Measurements from ENCODE around the gene PCDHGA11.
A peak's percentile ranks its signal among the peaks of the same experiment; 100 is the strongest.
"Not testable (repeated sequence)": the region's sequence is repeated elsewhere in the genome, so short reads cannot be mapped to it uniquely, and the experiment has no call there.

PCDHGA11 gene

GRCh38 chr5:141399555-141400258 lies 21.1 kb upstream of the PCDHGA11 start:
- no peak for DNase-seq

GRCh38 chr5:141402553-141403243 lies 18.2 kb upstream of the PCDHGA11 start, which contains the start of gene PCDHGA9:
TSS of gene PCDHGA9 (plus strand) at chr5:141402778. CDS start at chr5:141402953, 175 bp downstream.
- DNase-seq, result peak; percentile 42

GRCh38 chr5:141403387-141403786 lies 17.5 kb upstream of the PCDHGA11 start:
- DNase-seq, result no peak

- not testable (repeated sequence) for DNase-seq
Measured at GRCh38 chr5:141407790-141408505, 12.9 kb upstream of the PCDHGA11 start, which contains the start of gene PCDHGB6. TSS of gene PCDHGB6 (plus strand) at chr5:141408021. CDS start at chr5:141408203, 182 bp downstream.

DNA sequence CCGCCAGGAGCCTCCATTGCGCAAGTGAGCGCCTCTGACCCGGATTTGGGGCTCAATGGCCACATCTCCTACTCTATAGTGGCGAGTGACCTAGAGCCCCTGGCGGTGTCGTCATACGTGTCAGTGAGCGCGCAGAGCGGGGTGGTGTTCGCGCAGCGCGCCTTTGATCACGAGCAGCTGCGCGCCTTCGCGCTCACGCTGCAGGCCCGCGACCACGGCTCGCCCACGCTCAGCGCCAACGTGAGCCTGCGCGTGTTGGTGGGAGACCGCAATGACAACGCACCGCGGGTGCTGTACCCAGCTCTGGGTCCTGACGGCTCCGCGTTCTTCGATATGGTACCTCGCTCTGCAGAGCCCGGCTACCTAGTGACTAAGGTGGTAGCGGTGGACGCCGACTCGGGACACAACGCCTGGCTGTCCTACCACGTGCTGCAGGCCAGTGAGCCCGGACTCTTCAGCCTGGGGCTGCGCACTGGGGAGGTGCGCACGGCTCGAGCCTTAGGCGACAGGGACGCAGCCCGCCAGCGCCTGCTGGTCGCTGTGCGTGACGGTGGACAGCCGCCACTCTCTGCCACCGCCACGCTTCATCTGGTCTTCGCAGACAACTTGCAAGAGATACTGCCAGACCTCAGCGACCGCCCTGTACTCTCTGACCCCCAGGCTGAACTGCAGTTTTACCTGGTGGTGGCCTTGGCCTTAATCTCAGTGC lies 11.1 kb upstream of the PCDHGA11 start:
- no peak for DNase-seq

GRCh38 chr5:141411575-141411974 lies 9.3 kb upstream of the PCDHGA11 start:
- DNase-seq, result no peak

- peak; percentile 73 for DNase-seq
Measured at GRCh38 chr5:141412854-141413539, 7.9 kb upstream of the PCDHGA11 start, which contains the start of gene PCDHGA10. TSS of gene PCDHGA10 (plus strand) at chr5:141412987. CDS start at chr5:141413176, 189 bp downstream.

- no peak for DNase-seq
Measured at GRCh38 chr5:141413540-141414069, 7.2 kb upstream of the PCDHGA11 start.

DNA sequence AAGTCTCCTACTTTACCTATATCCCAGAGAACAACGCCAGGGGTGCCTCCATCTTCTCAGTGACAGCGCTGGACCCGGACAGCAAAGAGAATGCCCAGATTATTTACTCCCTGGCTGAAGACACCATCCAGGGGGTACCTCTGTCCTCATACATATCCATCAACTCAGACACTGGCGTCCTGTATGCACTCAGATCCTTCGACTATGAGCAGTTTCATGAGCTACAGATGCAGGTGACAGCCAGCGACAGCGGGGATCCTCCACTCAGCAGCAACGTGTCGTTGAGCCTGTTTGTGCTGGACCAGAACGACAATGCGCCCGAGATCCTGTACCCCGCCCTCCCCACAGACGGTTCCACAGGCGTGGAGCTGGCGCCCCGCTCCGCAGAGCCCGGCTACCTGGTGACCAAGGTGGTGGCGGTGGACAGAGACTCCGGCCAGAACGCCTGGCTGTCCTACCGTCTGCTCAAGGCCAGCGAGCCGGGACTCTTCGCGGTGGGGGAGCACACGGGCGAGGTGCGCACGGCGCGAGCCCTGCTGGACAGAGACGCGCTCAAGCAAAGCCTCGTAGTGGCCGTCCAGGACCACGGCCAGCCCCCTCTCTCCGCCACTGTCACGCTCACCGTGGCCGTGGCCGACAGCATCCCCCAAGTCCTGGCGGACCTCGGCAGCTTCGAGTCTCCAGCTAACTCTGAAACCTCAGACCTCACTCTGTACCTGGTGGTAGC lies 6.1 kb upstream of the PCDHGA11 start:
- DNase-seq, result not testable (repeated sequence)

DNA sequence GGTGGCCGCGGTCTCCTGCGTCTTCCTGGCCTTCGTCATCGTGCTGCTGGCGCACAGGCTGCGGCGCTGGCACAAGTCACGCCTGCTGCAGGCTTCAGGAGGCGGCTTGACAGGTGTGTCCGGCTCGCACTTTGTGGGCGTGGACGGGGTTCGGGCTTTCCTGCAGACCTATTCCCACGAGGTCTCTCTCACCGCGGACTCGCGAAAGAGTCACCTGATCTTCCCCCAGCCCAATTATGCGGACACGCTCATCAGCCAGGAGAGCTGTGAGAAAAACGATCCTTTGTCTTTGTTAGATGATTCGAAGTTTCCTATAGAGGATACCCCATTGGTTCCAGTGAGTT lies 5.6 kb upstream of the PCDHGA11 start:
- DNase-seq, result not testable (repeated sequence)

- peak; percentile 70 for DNase-seq
Measured at GRCh38 chr5:141417494-141418172, 3.2 kb upstream of the PCDHGA11 start, which contains the start of gene PCDHGB7. TSS of gene PCDHGB7 (plus strand) at chr5:141417677. CDS start at chr5:141417860, 183 bp downstream.

- no peak for DNase-seq
Measured at GRCh38 chr5:141419074-141419880, 1.6 kb upstream of the PCDHGA11 start.

GRCh38 chr5:141421489-141421855 lies 621 bp downstream of the PCDHGA11 start:
- DNase-seq, result no peak

DNA sequence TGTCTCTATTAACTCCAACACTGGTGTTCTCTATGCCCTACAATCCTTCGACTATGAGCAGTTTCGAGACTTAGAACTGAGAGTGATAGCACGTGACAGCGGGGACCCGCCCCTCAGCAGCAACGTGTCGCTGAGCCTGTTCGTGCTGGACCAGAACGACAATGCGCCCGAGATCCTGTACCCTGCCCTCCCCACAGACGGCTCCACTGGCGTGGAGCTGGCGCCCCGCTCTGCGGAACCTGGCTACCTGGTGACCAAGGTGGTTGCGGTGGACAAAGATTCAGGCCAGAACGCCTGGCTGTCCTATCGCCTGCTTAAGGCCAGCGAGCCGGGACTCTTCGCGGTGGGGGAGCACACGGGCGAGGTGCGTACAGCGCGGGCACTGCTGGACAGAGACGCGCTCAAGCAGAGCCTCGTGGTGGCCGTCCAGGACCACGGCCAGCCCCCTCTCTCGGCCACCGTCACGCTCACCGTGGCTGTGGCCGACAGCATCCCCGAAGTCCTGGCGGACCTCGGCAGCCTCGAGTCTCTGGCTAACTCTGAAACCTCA lies 2.0 kb downstream of the PCDHGA11 start:
- no peak for DNase-seq

DNA sequence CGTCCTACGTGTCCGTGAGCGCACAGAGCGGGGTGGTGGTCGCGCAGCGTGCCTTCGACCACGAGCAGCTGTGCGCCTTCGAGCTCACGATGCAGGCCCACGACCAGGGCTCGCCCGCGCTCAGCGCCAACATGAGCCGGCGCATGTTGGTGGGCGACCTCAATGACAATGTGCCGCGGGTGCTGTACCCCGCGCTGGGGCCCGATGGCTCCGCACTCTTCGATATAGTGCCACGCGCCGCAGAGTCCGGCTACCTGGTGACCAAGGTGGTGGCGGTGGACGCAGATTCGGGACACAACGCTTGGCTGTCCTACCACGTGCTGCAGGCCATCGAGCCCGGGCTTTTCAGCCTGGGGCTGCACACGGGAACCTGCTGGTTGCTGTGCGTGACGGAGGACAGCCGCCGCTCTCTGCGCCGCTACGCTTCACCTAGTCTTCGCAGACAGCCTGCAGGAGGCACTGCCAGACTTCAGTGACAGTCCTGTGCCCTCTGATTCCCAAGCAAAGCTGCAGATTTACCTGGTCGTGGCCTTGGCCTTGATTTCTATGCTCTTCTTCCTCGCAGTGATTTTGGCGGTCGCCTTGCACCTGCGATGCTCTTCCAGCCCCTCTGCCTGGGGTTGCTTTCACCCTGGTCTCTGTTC lies 7.1 kb downstream of the PCDHGA11 start:
- no peak for DNase-seq

GRCh38 chr5:141430332-141431113 lies 9.7 kb downstream of the PCDHGA11 start, which contains the start of gene PCDHGA12:
TSS of gene PCDHGA12 (plus strand) at chr5:141430507. CDS start at chr5:141430760, 253 bp downstream.
- DNase-seq, result peak; percentile 79

GRCh38 chr5:141431286-141431685 lies 10.4 kb downstream of the PCDHGA11 start:
- no peak for DNase-seq

GRCh38 chr5:141432308-141432707 lies 11.5 kb downstream of the PCDHGA11 start:
- DNase-seq, result not testable (repeated sequence)
